Measurements from ENCODE around the gene TSEN54.
"Not testable (repeated sequence)": the region's sequence is repeated elsewhere in the genome, so short reads cannot be mapped to it uniquely, and the experiment has no call there.

TSEN54 gene

GRCh38 chr17:75516255-75516618 lies at the start of gene TSEN54:
Gene TSEN54, plus strand, starts transcription at chr17:75516528. Its CDS starts 33 bp downstream, at chr17:75516561.
- peak; percentile 94 for DNase-seq

GRCh38 chr17:75468291-75468754 lies 48.0 kb upstream of the TSEN54 start:
- no peak for DNase-seq

GRCh38 chr17:75468779-75469373 lies 47.5 kb upstream of the TSEN54 start:
- DNase-seq: no peak

GRCh38 chr17:75471207-75471606 lies 45.1 kb upstream of the TSEN54 start:
- no peak for DNase-seq

GRCh38 chr17:75472119-75472518 lies 44.2 kb upstream of the TSEN54 start:
- peak; percentile 44 for DNase-seq

GRCh38 chr17:75473246-75473645 lies 43.1 kb upstream of the TSEN54 start:
- no peak for DNase-seq

GRCh38 chr17:75474736-75475135 lies 41.6 kb upstream of the TSEN54 start:
- no peak for DNase-seq

GRCh38 chr17:75475144-75475835 lies 41.0 kb upstream of the TSEN54 start:
- DNase-seq: no peak

GRCh38 chr17:75475851-75476250 lies 40.5 kb upstream of the TSEN54 start:
- no peak for DNase-seq

- no peak for DNase-seq
Measured at GRCh38 chr17:75476271-75476671, 40.1 kb upstream of the TSEN54 start.

GRCh38 chr17:75476752-75477489 lies 39.4 kb upstream of the TSEN54 start:
- no peak for DNase-seq

- not testable (repeated sequence) for DNase-seq
Measured at GRCh38 chr17:75477490-75477862, 38.9 kb upstream of the TSEN54 start.

GRCh38 chr17:75478508-75478907 lies 37.8 kb upstream of the TSEN54 start:
- DNase-seq: no peak

- no peak for DNase-seq
Measured at GRCh38 chr17:75480281-75480680, 36.0 kb upstream of the TSEN54 start.

GRCh38 chr17:75481194-75482068 lies 34.9 kb upstream of the TSEN54 start:
- DNase-seq: no peak

- DNase-seq: no peak
Measured at GRCh38 chr17:75482098-75482942, 34.0 kb upstream of the TSEN54 start.

GRCh38 chr17:75485688-75486087 lies 30.6 kb upstream of the TSEN54 start:
- no peak for DNase-seq

- no peak for DNase-seq
Measured at GRCh38 chr17:75486151-75486550, 30.2 kb upstream of the TSEN54 start.

- no peak for DNase-seq
Measured at GRCh38 chr17:75486951-75487350, 29.4 kb upstream of the TSEN54 start.

- no peak for DNase-seq
Measured at GRCh38 chr17:75487351-75488070, 28.8 kb upstream of the TSEN54 start.

Data from NCI-H1436 (cell line).